Lung (tissue), 12 donors: ENCODE results near the gene TFAP2A. TPM values are rescaled to one million over a fixed set of nuclear protein-coding genes. Genes with fewer than 3 reads are reported as not detected.

ENCODE experiments used
- ATAC-seq: fragments of 200-7000 bp; cut with Tn5 transposase; one replicate; pipeline ENCODE4 v1.9.1; 2020; ENCODE audit warnings: moderate number of reproducible peaks; ENCODE audit not compliant: insufficient read depth, low FRiP score
- DNase-seq, 3 donors: peaks; one replicate each; pipeline ENCODE4 v3.0.0-alpha.2; 2013 to 2017
- H3K27ac ChIP-seq, 2 donors: one replicate each; pipeline ENCODE4 v1.5.1; 2013; ENCODE audit warnings: mild to moderate bottlenecking in 2 of 2, moderate library complexity in 2 of 2, control low read depth in 1 of 2, inconsistent platforms in 1 of 2, low read depth in 1 of 2, low read length in 1 of 2
- H3K27me3 ChIP-seq, 3 donors: one replicate each; pipeline ENCODE4 v1.5.1; 2013; ENCODE audit warnings: low read length in 2 of 3; ENCODE audit not compliant: control insufficient read depth in 3 of 3, insufficient read depth in 3 of 3
- H3K36me3 ChIP-seq, 4 donors: one replicate each; pipeline ENCODE4 v1.5.1; 2013; ENCODE audit warnings: low read length in 4 of 4, mild to moderate bottlenecking in 1 of 4, moderate library complexity in 1 of 4; ENCODE audit not compliant: control insufficient read depth in 4 of 4, insufficient read depth in 4 of 4
- H3K4me1 ChIP-seq, 5 donors: one replicate each; pipeline ENCODE4 v1.5.1; 2013; ENCODE audit warnings: low read length in 5 of 5, mild to moderate bottlenecking in 2 of 5, moderate library complexity in 1 of 5; ENCODE audit not compliant: control insufficient read depth in 5 of 5, insufficient read depth in 5 of 5
- H3K4me3 ChIP-seq: one replicate; pipeline ENCODE4 v1.5.1; 2013; ENCODE audit warnings: mild to moderate bottlenecking, control low read depth, moderate library complexity
- H3K9ac ChIP-seq, 2 donors: one replicate each; pipeline ENCODE4 v1.5.1; 2013; ENCODE audit warnings: low read length in 2 of 2, control low read depth in 1 of 2; ENCODE audit not compliant: insufficient read depth in 1 of 2
- H3K9me3 ChIP-seq, 4 donors: one replicate each; pipeline ENCODE4 v1.5.1; 2013; ENCODE audit warnings: low read length in 3 of 4, mild to moderate bottlenecking in 1 of 4, moderate library complexity in 1 of 4; ENCODE audit not compliant: control insufficient read depth in 4 of 4, insufficient read depth in 3 of 4
- WGBS, 2 donors: extraction: QIAGEN DNeasy Blood & Tissue Kit; methylation state at CpG; one replicate each; pipeline ENCODE4 v1.1.7; 2013; 5-methylcytosine and 5-hydroxymethylcytosine counted together
- polyA plus RNA-seq, 2 donors: library from polyadenylated mRNA; stranded (reverse); fragments of 200-250 nt; gene quantifications; one replicate each; pipeline ENCODE4 v1.2.1, GENCODE V29; 2013
- total RNA-seq, 2 donors: library from RNA; depleted of rRNA in 1 of 2; stranded (reverse); fragments of >200 nt in 1 of 2; gene quantifications; one replicate each; pipeline ENCODE4 v1.2.1, GENCODE V29; 2014 to 2021
- TF ChIP-seq, protein P1 (sequence below): IDR thresholded peaks from 2 replicates; pipeline ENCODE4 v1.5.1; 2012; ENCODE audit warnings: mild to moderate bottlenecking; ENCODE audit errors: control extremely low read depth, extremely low read depth
- donor health status: control.
- donor health status: control.
- donor health status: Bipolar disorder and iron deficiency.
- donor health status: healthy.
- donor health status: DM: yes; HTN: yes; CAD: no.

Gene TFAP2A
- total and polyA plus RNA-seq, 4 donors: 0.14 to 2.7 (median 0.64) TPM

DNA sequence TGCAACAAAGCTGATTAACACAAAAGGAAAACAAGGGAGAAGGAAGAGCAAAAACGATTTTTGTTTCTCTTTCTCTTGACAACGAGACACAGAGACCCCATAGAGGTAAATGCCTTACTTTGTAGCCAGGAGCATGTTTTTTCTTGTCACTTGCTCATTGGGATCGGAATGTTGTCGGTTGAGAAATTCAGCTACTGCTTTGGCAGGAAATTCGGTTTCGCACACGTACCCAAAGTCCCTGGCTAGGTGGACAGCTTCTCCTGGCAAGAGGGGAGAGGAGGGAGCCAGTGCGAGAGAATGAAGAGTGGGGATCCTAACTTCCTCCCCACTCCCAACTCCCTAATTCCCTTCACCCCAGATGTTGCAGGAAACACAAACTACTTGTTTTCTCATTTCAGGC lies 14.5 kb downstream of the TFAP2A start:
- 50 to 57% methylated on average over 8 of the region's 8 CpGs for WGBS, 2 donors
- Histone ChIP-seq H3K9ac (no peak overlapping the region), H3K9me3 (peaks cover 0 to 5% (median 0%) of the 10 kb centered on the region in 4 donors), H3K27ac (no peak overlapping the region), H3K4me1 (peaks cover 0 to 12% (median 5%) of the 10 kb centered on the region in 5 donors), H3K36me3 (no peaks in the 10 kb centered on the region), H3K27me3 (peaks cover 26 to 89% (median 89%) of the 10 kb centered on the region in 3 donors), H3K4me3 (no peak overlapping the region)
- TF ChIP-seq, protein P1, sequence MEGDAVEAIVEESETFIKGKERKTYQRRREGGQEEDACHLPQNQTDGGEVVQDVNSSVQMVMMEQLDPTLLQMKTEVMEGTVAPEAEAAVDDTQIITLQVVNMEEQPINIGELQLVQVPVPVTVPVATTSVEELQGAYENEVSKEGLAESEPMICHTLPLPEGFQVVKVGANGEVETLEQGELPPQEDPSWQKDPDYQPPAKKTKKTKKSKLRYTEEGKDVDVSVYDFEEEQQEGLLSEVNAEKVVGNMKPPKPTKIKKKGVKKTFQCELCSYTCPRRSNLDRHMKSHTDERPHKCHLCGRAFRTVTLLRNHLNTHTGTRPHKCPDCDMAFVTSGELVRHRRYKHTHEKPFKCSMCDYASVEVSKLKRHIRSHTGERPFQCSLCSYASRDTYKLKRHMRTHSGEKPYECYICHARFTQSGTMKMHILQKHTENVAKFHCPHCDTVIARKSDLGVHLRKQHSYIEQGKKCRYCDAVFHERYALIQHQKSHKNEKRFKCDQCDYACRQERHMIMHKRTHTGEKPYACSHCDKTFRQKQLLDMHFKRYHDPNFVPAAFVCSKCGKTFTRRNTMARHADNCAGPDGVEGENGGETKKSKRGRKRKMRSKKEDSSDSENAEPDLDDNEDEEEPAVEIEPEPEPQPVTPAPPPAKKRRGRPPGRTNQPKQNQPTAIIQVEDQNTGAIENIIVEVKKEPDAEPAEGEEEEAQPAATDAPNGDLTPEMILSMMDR: no peak
- DNase-seq (peak in 1 of 3 donors; percentile 14), ATAC-seq (no peak)

DNA sequence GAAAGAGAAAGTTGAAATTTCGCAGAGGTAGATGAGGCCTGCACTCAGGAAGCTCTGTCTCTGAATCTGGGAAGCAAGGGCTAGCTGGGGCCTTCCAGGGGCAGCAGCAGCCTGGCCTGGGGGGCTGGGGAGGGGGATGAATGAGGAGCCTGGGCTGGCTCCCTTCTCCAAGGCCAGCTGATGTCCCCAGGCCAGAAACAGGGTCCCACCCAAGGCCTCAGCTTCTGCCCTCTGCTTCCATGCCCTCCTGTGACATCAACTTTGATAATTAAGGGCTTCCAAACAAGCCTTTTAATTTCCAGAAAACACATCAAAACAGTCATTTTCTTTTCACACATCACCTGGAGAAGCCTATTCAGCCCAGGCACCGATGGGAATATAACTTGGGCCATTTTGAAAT lies 15.4 kb downstream of the TFAP2A start:
- Histone ChIP-seq H3K4me1 (peaks cover 0 to 8% (median 3%) of the 10 kb centered on the region in 5 donors), H3K9ac (no peak overlapping the region), H3K9me3 (no peaks in the 10 kb centered on the region), H3K27ac (no peak overlapping the region), H3K36me3 (no peaks in the 10 kb centered on the region), H3K4me3 (no peak overlapping the region), H3K27me3 (peaks cover 26 to 90% (median 89%) of the 10 kb centered on the region in 3 donors)
- DNase-seq (peak in 1 of 3 donors; percentile 8), ATAC-seq (no peak)
- TF ChIP-seq, protein P1: no peak
- WGBS, 2 donors: 88 to 90% methylated on average over 2 of the region's 2 CpGs

DNA sequence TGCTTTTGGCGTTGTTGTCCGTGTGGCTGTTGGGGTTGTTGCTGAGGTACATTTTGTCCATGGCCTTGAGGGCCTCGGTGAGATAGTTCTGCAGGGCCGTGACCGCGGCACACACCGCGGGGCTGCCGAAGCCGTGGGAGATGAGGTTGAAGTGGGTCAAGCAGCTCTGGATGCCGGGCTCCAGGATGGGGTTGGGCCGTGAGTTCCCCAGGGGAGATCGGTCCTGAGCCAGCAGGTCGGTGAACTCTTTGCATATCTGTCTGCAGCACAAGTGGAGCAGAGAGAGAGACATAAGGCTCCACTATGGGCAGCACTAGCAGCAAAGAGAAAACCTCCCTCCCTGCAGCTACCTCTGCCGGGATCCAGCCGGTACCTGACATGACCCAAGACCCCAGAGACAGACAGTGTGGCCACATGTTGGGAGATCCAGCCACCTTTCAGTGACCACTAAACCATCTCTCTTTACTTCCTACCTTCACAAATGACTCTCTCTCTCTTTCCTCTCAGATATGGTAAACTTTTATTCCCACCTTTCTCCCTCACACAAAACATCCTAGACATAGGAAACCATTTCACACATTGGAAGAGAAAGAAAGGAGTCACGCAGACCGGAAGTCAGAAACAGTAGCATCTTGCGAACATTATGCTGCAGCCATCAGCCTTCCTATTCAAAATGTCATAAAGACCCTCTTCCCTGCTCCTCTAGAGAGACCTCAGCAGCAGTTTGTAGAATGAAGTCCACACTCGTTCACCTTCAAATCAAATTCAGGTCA lies 16.2 kb downstream of the TFAP2A start:
- DNase-seq (peak in 1 of 3 donors; percentile 6), ATAC-seq (no peak)
- WGBS, 2 donors: 30 to 33% methylated on average over 19 to 20 of the region's 20 CpGs
- no peak overlapping the region for H3K4me3 ChIP-seq
- H3K9me3 ChIP-seq: no peaks in the 10 kb centered on the region
- no peak overlapping the region for H3K9ac ChIP-seq
- H3K27ac ChIP-seq: no peak overlapping the region
- TF ChIP-seq, protein P1: no peak
- peaks cover 28 to 95% (median 94%) of the 10 kb centered on the region in 3 donors for H3K27me3 ChIP-seq
- H3K36me3 ChIP-seq: no peaks in the 10 kb centered on the region
- peaks cover 0 to 5% (median 1%) of the 10 kb centered on the region in 5 donors for H3K4me1 ChIP-seq
